NCI-H1092 (cell line): ENCODE measurements around the gene CLCN2.

ENCODE experiments used
- DNase-seq: peaks from one replicate; lab custom pipeline; 2025; lab: John Stamatoyannopoulos, UW

CLCN2 gene

DNA sequence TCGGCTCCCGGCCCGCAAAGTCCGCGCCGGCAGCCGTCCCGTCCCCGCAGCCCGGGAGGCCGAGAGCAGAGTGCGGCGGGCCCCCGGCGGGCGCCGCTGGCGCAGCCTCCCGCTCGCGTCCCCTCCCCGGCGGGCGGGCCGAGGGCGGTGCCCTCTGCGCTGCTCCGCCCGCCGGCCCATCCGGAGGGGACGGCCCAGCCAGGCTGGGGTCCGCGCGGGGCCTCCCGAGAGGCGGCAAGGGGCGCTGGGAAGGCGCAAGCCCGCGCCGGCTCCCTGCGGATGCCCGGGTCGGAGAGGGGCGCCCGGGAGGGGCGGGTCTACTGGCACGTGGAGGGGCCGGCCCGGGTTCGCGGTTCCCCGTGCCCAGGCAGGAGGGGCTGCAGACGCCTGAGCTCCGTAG, at the start of gene CLCN2, which contains the start of gene POLR2H:
TSS of gene CLCN2 (minus strand) at position 74 of the 400 bp plus-strand sequence. CDS start 126 bp downstream, outside the sequence.
TSS of gene POLR2H (plus strand) at position 179 of the 400 bp plus-strand sequence. CDS start 1,783 bp downstream, outside the sequence.
- DNase-seq, result no peak

DNA sequence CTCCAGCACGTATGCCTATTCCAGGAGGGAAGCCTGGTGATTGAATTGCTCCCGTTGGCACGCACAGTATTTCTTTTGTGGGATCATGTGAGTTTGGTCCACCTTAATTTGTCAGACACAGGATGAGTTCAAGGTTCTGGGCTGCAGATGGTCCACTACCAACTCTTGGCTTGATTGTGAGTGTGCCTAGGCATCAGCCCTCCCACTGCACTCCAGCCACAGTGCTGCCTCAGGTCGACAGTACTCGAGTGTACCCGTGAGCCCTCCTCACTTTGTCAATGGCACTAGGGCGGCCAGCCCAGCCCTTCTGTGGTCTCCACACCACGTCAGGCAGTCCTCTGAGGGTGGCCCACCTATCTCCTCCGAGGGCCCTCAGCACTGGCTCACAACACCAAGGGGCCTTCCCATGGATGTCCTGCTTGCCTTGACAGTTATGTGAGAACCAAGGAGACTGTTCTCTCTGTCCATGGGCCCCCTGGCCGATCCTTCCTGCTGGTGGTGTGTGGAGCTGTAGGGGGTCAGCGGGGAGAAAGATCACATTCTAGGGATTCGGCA, 48.6 kb upstream of the CLCN2 start:
- DNase-seq, result no peak

DNA sequence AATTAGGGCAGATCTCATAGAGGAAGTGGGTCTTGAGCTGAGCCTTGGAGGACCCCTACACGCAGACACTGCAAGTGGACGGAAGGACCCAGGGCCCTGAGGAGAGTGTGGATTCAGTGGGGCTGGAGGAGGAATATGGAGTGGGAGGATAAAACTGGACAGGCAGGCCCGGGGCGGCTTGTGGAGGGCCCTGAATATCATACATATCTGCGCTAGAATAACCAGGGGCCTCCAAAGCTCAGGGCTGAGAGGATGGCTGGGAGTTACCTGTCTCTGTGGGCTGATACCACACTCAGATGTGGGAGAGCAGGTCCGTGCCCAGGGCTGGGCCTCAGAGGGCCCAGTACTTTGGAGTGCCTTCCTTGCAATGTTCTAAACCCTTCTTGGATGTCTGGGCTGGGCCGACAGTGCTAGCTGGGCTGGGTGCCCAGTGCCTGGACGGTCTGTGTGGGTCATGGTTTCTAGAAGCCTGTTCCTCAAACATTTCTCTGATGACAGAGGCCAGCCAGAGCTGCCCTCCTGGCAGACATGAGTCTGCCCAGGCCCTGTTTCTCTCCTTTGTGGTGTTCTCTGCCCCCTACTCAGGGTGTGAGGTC, 48.0 kb upstream of the CLCN2 start:
- no peak for DNase-seq

DNA sequence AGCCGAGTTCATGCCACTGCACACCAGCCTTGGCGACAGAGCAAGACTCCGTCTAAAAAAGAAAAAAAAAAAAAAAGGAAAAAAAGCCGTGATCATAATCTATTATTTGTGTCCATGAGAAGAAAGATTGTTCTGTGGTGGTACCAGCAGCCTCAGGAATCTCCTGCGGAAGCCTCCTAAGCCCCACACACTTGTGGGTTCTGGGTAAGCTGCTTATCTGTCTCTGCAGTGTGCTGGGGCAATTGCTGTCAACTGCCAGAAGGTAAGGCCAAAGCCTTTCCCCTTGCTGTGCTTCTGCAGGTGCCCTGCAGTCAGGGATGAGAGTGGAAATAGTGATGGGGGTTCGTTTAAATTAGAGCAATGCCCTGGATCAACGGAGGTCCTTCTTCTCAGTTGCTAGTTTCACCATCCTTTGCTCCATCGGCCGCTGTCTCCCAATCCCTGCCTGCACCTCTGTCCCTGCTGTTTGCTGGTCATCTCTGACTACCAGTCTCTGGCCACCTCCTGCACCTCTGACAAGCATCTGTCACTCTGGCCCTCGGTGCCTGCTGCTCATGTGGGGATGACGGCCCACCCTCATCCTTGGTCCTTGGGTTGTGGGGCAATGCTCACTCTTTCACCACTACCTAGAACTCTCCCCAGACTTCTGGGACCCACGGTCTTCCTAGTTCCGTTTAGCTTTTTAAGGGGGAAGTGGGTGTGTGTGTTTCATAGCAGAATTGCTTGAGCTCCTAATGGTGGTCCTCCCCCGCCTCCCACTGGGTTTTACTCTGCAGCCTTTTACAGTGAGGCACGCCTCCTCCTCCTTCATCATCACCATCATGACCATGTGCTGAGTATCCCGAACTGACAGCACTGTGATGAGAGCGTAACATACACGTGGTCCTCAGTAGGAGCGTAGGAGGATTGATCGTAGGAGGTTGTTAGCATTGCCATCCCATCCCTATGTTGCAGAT, 43.9 kb upstream of the CLCN2 start:
- no peak for DNase-seq

DNA sequence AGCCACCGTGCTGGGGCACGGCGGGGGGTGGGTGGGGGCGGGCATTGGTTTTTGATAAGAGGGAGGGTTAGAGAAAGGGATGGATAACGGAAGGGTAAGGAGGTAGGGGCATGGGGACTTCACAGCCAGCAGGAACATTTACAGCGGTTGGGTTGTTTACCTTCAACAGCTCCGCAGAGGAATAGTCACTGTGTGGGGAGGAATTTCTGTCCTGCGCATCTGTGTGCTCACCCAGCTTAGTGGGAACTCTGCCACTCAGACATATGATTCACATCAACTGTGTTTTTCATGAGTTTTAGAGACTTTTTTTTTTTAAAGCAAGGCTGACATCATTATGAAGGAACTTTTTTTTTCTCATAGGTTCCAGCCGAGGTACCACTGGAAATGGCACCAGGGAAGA, 38.0 kb upstream of the CLCN2 start:
- DNase-seq, result no peak

DNA sequence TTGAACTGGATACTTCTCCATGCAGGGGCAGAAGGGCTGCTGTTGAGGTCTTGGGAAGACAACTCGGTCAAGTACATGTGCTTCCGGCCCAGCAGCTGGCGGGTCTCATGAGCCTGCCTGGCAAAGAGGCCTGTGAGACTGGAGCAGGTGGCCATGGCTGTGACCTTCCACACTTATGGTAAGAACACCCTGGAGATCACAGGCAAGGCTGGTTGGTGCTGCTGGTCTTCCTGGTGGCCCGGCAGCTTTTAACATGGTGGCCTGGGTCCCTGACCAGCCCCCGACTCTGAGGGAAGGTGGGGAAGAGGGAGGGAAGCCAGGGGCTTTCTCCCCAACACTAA, 33.9 kb upstream of the CLCN2 start:
- no peak for DNase-seq

DNA sequence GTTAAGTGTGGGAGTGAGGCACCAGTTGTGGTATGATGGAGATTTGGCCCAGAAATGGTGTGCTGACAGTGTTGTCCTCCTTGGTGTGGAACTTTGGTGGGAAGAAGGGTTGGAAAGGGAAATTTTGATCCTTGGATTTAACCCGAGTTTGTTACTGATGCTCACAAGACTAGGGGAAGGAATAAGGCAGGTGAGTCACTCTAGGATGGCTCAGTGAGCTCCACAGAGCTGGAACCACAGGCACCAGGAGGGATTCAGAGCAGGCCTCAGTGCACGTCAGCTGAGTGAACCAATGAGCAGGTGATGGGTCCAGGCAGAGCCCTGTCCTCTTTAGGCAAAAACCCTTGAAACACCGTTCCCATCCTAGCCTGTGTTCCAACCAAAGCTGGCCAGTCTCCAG, 29.9 kb upstream of the CLCN2 start:
- no peak for DNase-seq

DNA sequence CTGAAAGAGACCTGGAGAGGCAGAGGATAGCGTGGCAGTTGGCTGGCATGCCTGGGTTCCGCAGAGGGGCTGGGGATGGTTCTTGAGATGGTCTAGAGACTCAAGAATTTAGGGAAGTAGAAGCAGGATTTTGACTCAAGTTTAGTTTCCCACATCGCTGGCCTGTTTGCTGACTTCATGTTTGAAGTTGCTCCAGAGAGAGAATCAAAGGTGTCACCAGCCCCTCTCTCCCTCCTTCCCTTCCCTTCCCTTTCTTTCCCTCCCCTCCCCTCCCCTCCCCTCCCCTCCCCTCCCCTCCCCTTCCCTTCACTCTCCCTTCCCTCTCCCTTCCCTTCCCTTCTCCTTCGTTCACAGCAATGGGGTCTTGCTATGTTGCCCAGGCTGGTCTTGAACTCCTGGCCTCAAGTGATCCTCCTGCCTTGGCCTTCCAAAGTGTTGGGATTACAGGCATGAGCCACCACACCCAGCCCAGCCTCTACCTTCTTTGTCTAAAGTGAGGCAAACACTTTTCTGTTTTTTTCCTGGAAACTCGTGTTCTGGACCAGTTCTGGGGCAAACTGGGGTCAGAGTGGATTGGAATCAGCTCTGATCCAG, 28.6 kb upstream of the CLCN2 start:
- DNase-seq, result no peak

DNA sequence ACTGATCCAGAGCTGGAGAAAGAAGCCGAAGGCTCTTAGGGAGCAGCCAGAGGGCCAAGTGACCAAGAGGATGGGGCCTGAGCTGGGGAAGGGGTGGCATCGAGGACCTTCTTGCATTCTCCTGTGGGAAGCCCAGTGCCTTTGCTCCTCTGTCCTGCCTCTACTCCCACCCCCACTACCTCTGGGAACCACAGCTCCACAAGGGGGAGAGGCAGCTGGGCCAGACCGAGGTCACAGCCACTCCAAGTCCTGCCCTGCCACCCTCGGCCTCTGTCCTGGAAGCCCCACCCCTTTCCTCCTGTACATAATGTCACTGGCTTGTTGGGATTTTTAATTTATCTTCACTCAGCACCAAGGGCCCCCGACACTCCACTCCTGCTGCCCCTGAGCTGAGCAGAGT, 28.0 kb upstream of the CLCN2 start:
- no peak for DNase-seq

DNA sequence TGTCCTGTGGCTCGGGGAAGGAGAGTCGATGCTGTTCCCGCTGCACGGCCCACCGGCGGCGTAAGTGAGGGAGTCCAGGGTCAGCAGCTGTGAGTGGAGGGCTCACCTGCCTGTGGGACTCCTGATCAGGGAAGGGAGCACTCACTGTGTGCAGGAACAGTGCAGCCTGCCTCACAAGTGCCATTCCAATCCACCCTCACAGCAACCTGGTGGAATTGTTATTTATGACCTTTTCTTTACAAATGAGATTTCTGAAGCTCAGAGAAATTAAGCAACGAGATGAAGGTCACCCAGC, 27.5 kb upstream of the CLCN2 start:
- DNase-seq, result no peak

DNA sequence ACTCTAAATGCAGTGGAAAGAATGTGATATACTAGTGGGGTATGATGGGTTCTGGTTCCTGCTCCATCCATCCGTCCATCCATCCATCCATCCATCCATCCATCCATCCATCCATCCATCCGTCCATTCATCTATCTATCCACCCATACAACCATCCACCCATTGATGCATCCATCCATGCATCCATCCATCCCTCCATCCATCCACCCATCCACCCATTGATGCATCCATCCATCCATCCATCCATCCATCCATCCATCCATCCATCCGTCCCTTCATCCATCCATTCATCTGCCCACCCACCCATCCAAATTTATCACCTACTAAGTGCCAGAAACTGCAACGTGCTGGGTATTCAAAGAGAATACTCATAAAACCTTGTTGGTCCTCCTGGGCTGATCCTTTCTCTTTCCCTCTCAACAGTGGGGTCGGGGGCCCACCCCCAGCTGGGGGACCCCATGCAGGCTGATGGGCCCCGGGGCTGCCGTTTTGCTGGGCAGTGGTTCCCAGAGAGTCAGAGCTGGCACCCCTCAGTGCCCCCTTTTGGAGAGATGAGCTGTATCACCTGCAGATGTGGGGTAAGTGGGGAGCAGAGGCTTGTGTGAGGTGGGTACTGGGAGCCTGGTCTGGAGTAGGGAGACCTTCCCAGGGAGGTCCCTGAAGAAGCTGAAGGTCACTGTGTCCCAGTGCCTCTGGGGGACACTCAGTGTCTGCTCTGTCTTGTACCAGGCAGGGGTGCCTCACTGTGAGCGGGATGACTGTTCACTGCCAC, 26.9 kb upstream of the CLCN2 start:
- DNase-seq, result no peak

DNA sequence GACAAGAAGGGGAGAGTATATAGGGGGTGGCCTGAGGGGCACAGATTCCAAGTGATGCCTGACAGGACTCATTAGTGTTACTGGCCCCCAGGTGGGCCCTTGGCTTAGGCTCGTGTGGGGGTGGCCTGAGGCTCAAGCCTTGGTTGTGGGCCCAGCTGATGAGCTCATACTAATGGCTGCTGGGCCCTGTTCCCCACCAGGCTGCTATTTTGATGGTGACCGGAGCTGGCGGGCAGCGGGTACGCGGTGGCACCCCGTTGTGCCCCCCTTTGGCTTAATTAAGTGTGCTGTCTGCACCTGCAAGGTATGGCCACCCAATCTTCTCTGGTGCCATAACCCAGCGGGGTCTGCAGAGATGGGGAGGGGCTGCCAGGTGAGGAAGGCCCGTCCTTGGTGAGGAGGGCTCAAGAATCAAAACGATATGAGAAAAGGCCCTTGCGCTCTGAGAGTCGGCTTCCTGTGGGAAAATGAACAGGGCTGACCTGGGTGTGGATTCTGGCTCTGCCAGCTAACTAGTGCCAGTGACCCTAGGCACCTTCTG, 25.8 kb upstream of the CLCN2 start:
- DNase-seq, result no peak

DNA sequence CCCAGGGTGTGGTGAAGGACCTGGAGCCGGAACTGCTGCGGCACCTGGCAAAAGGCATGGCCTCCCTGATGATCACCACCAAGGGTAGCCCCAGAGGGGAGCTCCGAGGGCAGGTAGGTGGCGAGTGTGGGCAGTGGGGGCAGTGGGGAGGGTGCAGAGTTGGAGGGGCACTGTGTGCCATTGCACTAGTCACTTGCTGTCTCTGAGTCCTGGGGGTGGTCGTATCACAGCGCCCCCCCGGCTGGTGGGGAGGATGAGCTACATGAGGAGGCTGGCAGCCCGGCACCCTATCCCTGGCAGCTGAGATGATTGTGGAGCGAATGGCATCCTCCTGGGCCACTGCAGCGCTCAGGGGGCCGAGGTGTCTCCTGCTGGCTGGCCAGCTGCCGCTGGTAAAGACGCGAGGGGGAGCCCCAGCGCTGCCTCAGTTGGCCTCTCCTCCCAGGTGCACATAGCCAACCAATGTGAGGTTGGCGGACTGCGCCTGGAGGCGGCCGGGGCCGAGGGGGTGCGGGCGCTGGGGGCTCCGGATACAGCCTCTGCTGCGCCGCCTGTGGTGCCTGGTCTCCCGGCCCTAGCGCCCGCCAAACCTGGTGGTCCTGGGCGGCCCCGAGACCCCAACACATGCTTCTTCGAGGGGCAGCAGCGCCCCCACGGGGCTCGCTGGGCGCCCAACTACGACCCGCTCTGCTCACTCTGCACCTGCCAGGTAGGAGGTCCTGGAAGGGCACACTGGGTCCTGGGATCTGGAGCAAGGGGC, 24.8 kb upstream of the CLCN2 start:
- DNase-seq, result no peak

DNA sequence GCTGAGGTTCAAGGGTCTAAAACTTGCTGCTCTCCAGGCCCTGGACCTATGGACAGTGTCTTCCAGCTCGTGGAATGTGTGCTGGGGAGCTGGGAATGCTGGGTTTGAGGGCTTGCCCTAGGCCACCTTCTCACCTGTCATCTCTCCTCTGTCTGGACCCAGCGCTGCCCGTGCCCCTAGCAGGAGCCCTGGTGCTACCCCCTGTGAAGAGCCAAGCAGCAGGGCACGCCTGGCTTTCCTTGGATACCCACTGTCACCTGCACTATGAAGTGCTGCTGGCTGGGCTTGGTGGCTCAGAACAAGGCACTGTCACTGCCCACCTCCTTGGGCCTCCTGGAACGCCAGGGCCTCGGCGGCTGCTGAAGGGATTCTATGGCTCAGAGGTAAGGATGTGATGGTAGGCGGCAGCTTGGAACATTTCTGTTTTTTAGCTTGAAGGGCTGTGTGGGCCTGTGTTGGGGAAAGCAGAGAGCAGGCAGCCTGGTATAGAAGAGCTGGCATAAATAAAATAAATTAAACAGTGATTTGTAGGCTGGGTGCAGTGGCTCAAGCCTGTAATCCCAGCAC, 23.5 kb upstream of the CLCN2 start:
- no peak for DNase-seq

DNA sequence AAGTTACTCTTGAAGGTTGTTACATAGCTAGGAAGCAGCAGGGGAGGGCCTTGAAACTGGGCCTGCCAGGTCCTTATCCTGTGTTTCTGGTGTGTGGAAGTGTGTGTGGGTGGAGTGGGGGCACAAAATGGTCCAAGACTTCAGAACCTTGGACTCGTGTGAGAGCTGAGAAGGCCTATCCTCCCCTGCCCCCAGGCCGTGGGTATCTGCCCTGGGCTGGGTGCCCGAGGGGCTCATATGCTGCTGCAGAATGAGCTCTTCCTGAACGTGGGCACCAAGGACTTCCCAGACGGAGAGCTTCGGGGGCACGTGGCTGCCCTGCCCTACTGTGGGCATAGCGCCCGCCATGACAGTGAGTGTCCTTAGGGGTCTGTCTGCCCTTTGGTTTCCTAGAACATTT, 22.9 kb upstream of the CLCN2 start:
- DNase-seq, result no peak

DNA sequence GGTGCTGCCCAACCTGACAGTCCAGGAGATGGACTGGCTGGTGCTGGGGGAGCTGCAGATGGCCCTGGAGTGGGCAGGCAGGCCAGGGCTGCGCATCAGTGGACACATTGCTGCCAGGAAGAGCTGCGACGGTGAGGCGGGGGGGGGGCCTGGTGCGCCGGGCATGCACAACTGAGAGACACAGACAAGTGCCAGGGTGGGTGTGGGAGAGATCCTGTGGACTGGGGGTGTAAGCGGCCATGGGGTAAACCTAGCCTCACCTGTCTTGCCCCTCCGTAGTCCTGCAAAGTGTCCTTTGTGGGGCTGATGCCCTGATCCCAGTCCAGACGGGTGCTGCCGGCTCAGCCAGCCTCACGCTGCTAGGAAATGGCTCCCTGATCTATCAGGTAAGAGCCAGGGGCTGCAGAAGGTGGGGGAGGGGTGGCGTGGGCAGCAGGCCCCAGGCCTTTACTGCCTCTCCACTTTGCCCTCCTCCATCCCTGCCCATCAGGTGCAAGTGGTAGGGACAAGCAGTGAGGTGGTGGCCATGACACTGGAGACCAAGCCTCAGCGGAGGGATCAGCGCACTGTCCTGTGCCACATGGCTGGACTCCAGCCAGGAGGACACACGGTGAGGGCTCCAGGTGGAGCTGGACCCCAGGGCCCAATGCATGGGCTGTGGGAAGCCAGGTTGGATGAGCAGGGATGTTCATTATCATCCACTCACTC, 21.8 kb upstream of the CLCN2 start:
- no peak for DNase-seq

DNA sequence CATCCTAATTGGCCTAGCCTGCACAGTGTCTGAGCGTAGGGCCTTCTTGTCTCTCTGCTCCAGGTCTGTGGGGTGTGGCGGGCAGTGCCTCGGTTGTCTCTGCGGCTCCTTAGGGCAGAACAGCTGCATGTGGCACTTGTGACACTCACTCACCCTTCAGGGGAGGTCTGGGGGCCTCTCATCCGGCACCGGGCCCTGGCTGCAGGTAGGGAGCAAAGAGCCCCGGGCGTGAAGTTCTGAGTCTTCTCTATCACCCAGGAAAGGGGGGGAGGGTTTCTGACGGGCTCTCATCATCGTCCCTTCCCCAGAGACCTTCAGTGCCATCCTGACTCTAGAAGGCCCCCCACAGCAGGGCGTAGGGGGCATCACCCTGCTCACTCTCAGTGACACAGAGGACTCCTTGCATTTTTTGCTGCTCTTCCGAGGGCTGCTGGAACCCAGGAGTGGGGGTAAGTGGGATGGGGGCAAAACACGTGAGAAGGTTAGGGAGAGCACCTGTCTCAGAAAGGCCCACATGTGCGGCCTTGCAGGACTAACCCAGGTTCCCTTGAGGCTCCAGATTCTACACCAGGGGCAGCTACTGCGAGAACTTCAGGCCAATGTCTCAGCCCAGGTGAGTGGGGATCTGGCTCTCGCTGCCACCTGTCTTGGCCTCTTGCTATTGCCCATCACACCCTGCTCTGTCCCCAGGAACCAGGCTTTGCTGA, 21.1 kb upstream of the CLCN2 start:
- no peak for DNase-seq

DNA sequence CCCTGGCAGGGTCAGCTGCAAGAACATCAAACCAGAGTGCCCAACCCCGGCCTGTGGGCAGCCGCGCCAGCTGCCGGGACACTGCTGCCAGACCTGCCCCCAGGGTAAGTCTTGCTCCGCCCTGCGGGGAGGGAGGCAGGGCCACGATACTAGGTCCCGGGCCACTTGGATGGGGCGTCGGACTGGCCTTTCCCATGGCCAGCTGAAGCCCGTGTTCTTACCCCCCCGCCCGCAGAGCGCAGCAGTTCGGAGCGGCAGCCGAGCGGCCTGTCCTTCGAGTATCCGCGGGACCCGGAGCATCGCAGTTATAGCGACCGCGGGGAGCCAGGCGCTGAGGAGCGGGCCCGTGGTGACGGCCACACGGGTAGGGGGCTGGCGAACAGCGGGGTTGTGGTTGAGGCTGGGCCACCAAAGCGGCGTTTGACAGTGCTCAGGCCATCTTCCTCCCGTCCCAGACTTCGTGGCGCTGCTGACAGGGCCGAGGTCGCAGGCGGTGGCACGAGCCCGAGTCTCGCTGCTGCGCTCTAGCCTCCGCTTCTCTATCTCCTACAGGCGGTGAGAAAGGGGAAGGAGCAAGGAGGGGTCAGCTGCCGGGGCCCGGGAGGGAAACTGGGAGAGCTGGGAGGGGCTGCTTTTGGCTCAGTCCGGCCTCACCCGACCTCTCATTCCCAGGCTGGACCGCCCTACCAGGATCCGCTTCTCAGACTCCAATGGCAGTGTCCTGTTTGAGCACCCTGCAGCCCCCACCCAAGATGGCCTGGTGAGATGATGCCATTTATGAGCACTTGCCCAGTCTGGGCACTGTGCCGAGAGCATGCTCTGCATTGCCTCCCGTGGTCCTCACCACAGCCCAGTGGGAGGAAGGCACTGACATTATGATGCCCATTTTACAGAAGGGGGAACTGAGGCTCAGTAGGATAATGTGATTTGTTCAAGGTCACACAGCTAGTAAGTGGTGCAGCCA, 20.1 kb upstream of the CLCN2 start:
- no peak for DNase-seq
